Loucy (cell line): ENCODE results near the gene KCMF1.

Experiments
- H2AFZ ChIP-seq: fragments of 200-600 bp; sonication (generic); 2 replicates; pipeline ENCODE4 v1.6.0; 2016; ENCODE audit warnings: antibody characterized with exemption, mild to moderate bottlenecking, low read length, moderate library complexity
- H3F3A ChIP-seq: fragments of 200-600 bp; 2 replicates; pipeline ENCODE4 v1.6.0; 2016; ENCODE audit warnings: antibody characterized with exemption, low read depth, mild to moderate bottlenecking
- H3K27me3 ChIP-seq: fragments of 200-600 bp; sonication (generic); 2 replicates; pipeline ENCODE4 v1.6.1; 2014; ENCODE audit warnings: low read length, mild to moderate bottlenecking; ENCODE audit not compliant: insufficient read depth, poor library complexity, severe bottlenecking
- H3K36me3 ChIP-seq: fragments of 200-600 bp; sonication (generic); 2 replicates; pipeline ENCODE4 v1.6.1; 2016; ENCODE audit warnings: low read length; ENCODE audit not compliant: insufficient read depth
- H3K4me1 ChIP-seq: fragments of 200-600 bp; sonication (generic); 2 replicates; pipeline ENCODE4 v1.5.1; 2014; ENCODE audit warnings: low read length, mild to moderate bottlenecking; ENCODE audit not compliant: insufficient read depth, poor library complexity, severe bottlenecking
- H3K4me2 ChIP-seq: fragments of 200-600 bp; sonication (generic); 2 replicates; pipeline ENCODE4 v1.6.0; 2014; ENCODE audit warnings: antibody characterized with exemption, low read length, low read depth, mild to moderate bottlenecking; ENCODE audit not compliant: poor library complexity, severe bottlenecking
- H3K4me3 ChIP-seq: fragments of 200-600 bp; sonication (generic); 2 replicates; pipeline ENCODE4 v1.5.1; 2014; ENCODE audit warnings: low read length, mild to moderate bottlenecking, mixed read lengths; ENCODE audit not compliant: poor library complexity, severe bottlenecking
- H3K79me2 ChIP-seq: fragments of 200-600 bp; sonication (generic); 2 replicates; pipeline ENCODE4 v1.6.1; 2014; ENCODE audit warnings: low read length; ENCODE audit not compliant: insufficient read depth
- H3K9ac ChIP-seq: fragments of 200-600 bp; sonication (generic); 2 replicates; pipeline ENCODE4 v1.6.0; 2014; ENCODE audit warnings: mild to moderate bottlenecking, low read depth, low read length, moderate library complexity; ENCODE audit not compliant: poor library complexity, severe bottlenecking
- H3K9me2 ChIP-seq: fragments of 200-600 bp; sonication (generic); replicated peaks from 2 replicates; pipeline ENCODE4 v1.6.1; 2016; ENCODE audit warnings: low read depth, low read length, mixed read lengths
- H3K9me3 ChIP-seq: fragments of 200-600 bp; sonication (generic); 2 replicates; pipeline ENCODE4 v1.6.1; 2014; ENCODE audit warnings: mild to moderate bottlenecking, antibody characterized with exemption, low read length, low read depth; ENCODE audit not compliant: insufficient read depth
- H4K20me1 ChIP-seq: fragments of 200-600 bp; sonication (generic); 2 replicates; pipeline ENCODE4 v1.6.0; 2014; ENCODE audit warnings: antibody characterized with exemption, low read length, mild to moderate bottlenecking; ENCODE audit not compliant: insufficient read depth, poor library complexity, severe bottlenecking
- EZH2phosphoT487 ChIP-seq: fragments of 200-600 bp; IDR thresholded peaks from 2 replicates; pipeline ENCODE4 v1.6.1; 2018; ENCODE audit warnings: antibody characterized with exemption, mild to moderate bottlenecking, moderate library complexity, borderline replicate concordance
- TF ChIP-seq, protein P1 (sequence below): fragments of 200-600 bp; sonication (generic); conservative IDR thresholded peaks from 2 replicates; pipeline ENCODE4 v1.5.1; 2014; ENCODE audit warnings: mild to moderate bottlenecking, antibody characterized with exemption, low read length

KCMF1 gene

DNA sequence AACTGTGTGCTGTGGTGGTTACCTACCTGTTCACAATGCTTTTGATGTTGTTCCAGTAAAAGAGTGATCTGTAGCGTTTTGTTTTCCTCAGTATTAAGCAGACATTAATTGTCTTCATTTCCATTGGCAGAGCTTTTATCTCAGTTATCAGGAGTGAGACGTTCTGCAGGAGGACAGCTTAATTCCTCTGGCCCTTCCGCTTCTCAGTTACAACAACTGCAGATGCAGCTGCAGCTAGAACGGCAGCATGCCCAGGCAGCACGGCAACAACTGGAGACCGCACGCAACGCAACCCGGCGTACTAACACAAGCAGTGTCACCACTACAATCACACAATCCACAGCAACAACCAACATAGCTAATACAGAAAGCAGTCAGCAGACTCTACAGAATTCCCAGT, 78.3 kb downstream of the KCMF1 start:
- no peak overlapping the region for H3K4me3 ChIP-seq
- peaks cover 85% of the 10 kb centered on the region for H3K36me3 ChIP-seq
- H3K4me1 ChIP-seq = no peaks in the 10 kb centered on the region
- TF ChIP-seq, protein P1, sequence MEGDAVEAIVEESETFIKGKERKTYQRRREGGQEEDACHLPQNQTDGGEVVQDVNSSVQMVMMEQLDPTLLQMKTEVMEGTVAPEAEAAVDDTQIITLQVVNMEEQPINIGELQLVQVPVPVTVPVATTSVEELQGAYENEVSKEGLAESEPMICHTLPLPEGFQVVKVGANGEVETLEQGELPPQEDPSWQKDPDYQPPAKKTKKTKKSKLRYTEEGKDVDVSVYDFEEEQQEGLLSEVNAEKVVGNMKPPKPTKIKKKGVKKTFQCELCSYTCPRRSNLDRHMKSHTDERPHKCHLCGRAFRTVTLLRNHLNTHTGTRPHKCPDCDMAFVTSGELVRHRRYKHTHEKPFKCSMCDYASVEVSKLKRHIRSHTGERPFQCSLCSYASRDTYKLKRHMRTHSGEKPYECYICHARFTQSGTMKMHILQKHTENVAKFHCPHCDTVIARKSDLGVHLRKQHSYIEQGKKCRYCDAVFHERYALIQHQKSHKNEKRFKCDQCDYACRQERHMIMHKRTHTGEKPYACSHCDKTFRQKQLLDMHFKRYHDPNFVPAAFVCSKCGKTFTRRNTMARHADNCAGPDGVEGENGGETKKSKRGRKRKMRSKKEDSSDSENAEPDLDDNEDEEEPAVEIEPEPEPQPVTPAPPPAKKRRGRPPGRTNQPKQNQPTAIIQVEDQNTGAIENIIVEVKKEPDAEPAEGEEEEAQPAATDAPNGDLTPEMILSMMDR = no peak
- TF ChIP-seq EZH2phosphoT487 = no peak
- no peaks in the 10 kb centered on the region for H4K20me1 ChIP-seq
- no peaks in the 10 kb centered on the region for H3K79me2 ChIP-seq
- H3K9me3 ChIP-seq = no peaks in the 10 kb centered on the region
- no peak overlapping the region for H2AFZ ChIP-seq
- H3K27me3 ChIP-seq = no peaks in the 10 kb centered on the region
- H3K9me2 ChIP-seq = no peaks in the 10 kb centered on the region
- H3K4me2 ChIP-seq = no peak overlapping the region
- H3K9ac ChIP-seq = no peak overlapping the region
- no peaks in the 10 kb centered on the region for H3F3A ChIP-seq

DNA sequence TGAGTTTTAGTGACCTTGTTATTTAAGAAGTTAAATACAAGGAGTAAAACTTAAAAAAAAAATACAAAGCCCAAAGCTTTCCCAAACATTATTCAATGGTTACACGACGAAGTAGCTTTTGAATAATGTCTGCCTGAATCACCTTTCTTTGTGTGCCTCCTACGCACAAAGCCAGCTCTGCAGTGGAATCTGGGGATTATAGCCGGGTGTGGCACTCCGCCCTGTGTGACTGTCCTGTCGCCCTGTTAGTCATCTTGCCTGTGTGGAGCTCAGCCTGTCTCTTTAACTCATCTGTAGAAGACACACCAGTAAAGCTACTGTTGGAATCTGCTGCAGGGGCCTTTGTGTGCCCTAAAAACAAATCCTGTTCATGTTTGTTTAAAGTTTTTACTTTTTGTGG, 82.8 kb downstream of the KCMF1 start:
- Histone ChIP-seq H3K9me3 (no peaks in the 10 kb centered on the region), H3K4me2 (no peak overlapping the region), H3K9me2 (no peaks in the 10 kb centered on the region), H3K79me2 (no peaks in the 10 kb centered on the region), H3K27me3 (no peaks in the 10 kb centered on the region), H3K9ac (no peak overlapping the region), H2AFZ (no peak overlapping the region), H4K20me1 (no peaks in the 10 kb centered on the region), H3K4me1 (peaks cover 22% of the 10 kb centered on the region), H3F3A (no peaks in the 10 kb centered on the region), H3K36me3 (peaks cover 48% of the 10 kb centered on the region), H3K4me3 (no peak overlapping the region)
- TF ChIP-seq, protein P1 = no peak
- TF ChIP-seq EZH2phosphoT487 = no peak

DNA sequence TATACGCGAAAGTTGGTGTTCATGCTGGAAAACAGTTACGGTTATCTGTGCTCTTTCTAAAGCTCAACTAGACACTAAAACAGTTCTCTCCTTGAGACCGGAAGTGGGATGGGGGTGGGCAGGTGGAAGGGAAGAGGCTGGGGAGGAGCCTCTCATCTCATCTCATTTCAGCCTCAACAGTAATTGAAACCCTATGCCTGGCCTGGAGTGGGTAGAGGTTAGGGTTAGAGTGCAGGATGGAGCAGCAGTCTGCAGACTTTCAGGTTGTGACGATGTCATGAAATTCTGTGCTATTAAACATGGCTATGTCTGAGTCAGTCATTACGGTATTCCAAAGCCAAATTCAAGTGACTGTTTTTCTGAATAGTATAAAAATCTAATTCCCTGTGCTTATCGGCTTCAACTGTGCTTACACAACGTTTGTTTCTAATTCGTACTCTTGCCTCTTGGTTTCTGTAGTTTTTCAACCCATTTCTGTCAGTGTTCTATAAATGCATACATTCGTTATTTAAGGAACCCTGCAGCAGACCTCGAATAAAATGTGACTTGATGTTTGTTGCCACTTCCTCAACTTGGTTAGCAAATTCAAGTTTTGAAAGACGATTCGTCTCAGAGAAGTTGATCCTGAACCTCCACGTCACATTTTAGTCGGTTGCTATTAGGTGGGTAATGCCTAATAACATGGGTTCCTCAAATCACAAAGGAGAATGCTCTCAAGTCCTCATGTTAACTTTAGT, 86.4 kb downstream of the KCMF1 start:
- TF ChIP-seq, protein P1 = no peak
- no peak for TF ChIP-seq EZH2phosphoT487
- Histone ChIP-seq H3K9ac (no peak overlapping the region), H3F3A (no peaks in the 10 kb centered on the region), H4K20me1 (no peaks in the 10 kb centered on the region), H3K4me2 (peak overlapping the region; percentile 46), H3K79me2 (no peaks in the 10 kb centered on the region), H3K9me2 (no peaks in the 10 kb centered on the region), H3K4me3 (peak overlapping the region; percentile 17), H2AFZ (no peak overlapping the region), H3K36me3 (peaks cover 18% of the 10 kb centered on the region; the same call in 1 of the 2 replicates), H3K4me1 (peaks cover 22% of the 10 kb centered on the region), H3K27me3 (no peaks in the 10 kb centered on the region), H3K9me3 (no peaks in the 10 kb centered on the region)
